ENCODE results near the gene DNAJA3.

DNAJA3 gene

DNA sequence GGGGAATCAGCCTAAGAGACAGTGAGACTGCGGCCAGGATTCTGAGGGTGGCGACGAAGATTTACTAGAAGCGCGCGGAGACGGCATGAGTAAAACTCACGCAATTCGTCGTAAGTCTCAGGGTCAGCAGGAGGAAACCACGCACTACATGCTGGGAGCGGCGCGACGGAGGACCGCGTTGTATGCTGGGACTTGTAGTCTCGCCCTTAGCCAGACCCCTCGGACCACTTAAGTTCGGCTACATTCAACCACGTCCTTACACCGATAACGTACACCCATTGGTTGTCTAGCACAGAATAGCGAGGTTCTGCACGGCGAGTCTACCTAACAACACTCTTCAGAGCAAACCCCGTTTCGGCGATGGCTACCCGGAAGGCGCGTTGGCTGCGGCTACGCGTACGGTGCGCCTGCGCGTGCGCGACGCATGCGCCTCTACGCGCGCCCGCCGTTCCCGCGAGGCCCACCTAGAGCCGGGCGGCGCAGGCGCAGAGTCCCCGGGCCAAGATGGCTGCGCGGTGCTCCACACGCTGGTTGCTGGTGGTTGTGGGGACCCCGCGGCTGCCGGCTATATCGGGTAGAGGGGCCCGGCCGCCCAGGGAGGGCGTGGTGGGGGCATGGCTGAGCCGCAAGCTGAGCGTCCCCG is at the start of gene DNAJA3:
Gene DNAJA3 (plus strand): TSS at position 491 of the 643 bp plus-strand sequence. CDS start 14 bp downstream, at position 505.
- TF ChIP-seq, protein P1, sequence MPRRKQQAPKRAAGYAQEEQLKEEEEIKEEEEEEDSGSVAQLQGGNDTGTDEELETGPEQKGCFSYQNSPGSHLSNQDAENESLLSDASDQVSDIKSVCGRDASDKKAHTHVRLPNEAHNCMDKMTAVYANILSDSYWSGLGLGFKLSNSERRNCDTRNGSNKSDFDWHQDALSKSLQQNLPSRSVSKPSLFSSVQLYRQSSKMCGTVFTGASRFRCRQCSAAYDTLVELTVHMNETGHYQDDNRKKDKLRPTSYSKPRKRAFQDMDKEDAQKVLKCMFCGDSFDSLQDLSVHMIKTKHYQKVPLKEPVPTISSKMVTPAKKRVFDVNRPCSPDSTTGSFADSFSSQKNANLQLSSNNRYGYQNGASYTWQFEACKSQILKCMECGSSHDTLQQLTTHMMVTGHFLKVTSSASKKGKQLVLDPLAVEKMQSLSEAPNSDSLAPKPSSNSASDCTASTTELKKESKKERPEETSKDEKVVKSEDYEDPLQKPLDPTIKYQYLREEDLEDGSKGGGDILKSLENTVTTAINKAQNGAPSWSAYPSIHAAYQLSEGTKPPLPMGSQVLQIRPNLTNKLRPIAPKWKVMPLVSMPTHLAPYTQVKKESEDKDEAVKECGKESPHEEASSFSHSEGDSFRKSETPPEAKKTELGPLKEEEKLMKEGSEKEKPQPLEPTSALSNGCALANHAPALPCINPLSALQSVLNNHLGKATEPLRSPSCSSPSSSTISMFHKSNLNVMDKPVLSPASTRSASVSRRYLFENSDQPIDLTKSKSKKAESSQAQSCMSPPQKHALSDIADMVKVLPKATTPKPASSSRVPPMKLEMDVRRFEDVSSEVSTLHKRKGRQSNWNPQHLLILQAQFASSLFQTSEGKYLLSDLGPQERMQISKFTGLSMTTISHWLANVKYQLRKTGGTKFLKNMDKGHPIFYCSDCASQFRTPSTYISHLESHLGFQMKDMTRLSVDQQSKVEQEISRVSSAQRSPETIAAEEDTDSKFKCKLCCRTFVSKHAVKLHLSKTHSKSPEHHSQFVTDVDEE (CRISPR knock-in tag; IDR thresholded peaks at IDR 0.05): 0 out of 2 replicates have a peak, but pooled peaks have one; percentile 43
- no peak for TF ChIP-seq PPARA (CRISPR knock-in tag; IDR thresholded peaks at IDR 0.05; ENCODE audit: borderline replicate concordance)
- peak; percentile 97 for ATAC-seq

DNA sequence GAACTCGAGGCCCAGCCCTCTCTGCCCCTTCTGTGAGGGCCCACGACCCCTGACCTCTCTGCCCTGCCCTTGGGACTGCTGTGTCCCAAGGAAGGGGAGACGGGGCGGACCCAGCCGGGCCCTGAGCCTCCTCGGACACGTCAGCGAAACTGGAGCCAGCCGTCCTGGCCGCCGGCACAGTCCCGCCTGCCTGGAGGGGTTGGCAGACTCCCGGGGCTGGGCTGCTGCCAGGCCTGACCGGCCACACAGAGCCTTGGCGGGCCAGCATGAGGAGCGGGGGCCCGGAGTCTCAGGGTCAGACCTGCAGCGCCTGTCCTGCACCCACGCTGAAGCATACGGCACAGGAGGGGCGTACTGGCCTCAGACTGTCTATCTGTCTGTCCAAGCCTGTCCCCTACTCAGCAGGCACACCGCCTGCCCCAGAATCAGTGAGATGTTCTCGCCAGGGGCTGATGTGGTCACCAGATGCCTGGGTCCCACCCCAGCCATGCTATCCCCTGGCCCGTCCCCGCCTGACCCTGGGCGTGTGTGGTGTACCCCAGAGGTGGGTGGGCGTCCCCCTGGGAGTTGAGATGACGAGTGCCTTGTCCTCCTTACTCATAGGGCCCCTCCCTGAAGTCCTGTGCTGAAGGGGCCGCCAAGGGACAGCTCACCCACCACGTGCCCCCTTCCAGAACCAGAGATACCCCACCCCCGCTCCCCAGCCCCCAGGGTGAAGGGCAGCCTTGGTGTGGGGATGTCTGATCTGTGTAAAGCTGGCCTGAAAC is 49.4 kb upstream of the DNAJA3 start:
- TF ChIP-seq ZFP3 (CRISPR knock-in tag; IDR thresholded peaks at IDR 0.05): 0 out of 2 replicates have a peak, but pooled peaks have one; percentile 17
- TF ChIP-seq, protein P2, sequence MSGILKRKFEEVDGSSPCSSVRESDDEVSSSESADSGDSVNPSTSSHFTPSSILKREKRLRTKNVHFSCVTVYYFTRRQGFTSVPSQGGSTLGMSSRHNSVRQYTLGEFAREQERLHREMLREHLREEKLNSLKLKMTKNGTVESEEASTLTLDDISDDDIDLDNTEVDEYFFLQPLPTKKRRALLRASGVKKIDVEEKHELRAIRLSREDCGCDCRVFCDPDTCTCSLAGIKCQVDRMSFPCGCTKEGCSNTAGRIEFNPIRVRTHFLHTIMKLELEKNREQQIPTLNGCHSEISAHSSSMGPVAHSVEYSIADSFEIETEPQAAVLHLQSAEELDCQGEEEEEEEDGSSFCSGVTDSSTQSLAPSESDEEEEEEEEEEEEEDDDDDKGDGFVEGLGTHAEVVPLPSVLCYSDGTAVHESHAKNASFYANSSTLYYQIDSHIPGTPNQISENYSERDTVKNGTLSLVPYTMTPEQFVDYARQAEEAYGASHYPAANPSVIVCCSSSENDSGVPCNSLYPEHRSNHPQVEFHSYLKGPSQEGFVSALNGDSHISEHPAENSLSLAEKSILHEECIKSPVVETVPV (CRISPR knock-in tag; IDR thresholded peaks at IDR 0.05): no peak
- peak; percentile 60 for ATAC-seq

DNA sequence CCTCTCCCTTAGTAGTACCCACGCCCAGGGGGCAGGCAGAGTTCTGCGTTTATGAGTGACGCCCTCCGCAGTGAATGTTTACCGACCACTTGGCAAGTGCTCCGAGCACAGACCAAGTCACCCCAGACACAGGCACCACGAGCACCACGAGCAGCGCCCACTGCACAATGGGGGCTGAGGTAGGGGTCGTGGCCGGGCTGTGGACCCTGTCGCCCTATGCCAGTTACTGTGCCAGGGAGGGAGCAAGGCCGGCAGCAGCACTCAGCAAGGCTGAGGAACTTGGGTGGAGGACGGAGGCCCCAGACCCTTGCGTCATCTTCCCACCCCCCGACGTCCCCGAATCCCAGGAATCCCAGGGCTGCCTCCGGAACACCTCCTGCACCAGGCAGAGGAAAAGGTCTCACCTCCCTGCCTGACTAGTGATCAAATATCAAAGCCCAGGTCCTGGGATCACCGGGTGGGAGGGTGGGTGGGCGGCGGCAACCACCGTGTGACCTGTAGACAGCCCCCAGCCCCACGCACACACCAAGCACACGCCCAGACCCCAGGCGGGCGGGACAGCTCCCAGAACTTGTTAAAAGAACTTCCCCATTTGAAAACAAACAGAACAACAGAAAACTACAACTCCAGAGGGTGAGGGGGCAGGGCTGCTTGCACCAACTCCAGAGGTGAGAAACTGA is 48.6 kb upstream of the DNAJA3 start:
- no peak for TF ChIP-seq ZNF565 (CRISPR knock-in tag; conservative IDR thresholded peaks at IDR 0.05; ENCODE audit: low read depth)
- no peak for TF ChIP-seq ARNTL (CRISPR knock-in tag; IDR thresholded peaks at IDR 0.05; ENCODE audit: borderline replicate concordance, low read depth)
- TF ChIP-seq BACH2 (CRISPR knock-in tag; IDR thresholded peaks at IDR 0.05; ENCODE audit: borderline replicate concordance): no peak
- TF ChIP-seq, protein P3, sequence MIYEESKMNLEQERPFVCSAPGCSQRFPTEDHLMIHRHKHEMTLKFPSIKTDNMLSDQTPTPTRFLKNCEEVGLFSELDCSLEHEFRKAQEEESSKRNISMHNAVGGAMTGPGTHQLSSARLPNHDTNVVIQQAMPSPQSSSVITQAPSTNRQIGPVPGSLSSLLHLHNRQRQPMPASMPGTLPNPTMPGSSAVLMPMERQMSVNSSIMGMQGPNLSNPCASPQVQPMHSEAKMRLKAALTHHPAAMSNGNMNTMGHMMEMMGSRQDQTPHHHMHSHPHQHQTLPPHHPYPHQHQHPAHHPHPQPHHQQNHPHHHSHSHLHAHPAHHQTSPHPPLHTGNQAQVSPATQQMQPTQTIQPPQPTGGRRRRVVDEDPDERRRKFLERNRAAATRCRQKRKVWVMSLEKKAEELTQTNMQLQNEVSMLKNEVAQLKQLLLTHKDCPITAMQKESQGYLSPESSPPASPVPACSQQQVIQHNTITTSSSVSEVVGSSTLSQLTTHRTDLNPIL (CRISPR knock-in tag; IDR thresholded peaks at IDR 0.05; ENCODE audit: low read depth): no peak
- TF ChIP-seq, protein P2 (CRISPR knock-in tag; IDR thresholded peaks at IDR 0.05): no peak
- TF ChIP-seq, protein P4, sequence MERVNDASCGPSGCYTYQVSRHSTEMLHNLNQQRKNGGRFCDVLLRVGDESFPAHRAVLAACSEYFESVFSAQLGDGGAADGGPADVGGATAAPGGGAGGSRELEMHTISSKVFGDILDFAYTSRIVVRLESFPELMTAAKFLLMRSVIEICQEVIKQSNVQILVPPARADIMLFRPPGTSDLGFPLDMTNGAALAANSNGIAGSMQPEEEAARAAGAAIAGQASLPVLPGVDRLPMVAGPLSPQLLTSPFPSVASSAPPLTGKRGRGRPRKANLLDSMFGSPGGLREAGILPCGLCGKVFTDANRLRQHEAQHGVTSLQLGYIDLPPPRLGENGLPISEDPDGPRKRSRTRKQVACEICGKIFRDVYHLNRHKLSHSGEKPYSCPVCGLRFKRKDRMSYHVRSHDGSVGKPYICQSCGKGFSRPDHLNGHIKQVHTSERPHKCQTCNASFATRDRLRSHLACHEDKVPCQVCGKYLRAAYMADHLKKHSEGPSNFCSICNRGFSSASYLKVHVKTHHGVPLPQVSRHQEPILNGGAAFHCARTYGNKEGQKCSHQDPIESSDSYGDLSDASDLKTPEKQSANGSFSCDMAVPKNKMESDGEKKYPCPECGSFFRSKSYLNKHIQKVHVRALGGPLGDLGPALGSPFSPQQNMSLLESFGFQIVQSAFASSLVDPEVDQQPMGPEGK (CRISPR knock-in tag; IDR thresholded peaks at IDR 0.05; ENCODE audit: borderline replicate concordance): no peak
- no peak for TF ChIP-seq ZC3H10 (CRISPR knock-in tag; IDR thresholded peaks at IDR 0.05)
- TF ChIP-seq OSR1 (CRISPR knock-in tag; IDR thresholded peaks at IDR 0.05): no peak
- no peak for TF ChIP-seq PPARA (CRISPR knock-in tag; IDR thresholded peaks at IDR 0.05; ENCODE audit: borderline replicate concordance)
- TF ChIP-seq, protein P1 (CRISPR knock-in tag; IDR thresholded peaks at IDR 0.05): no peak
- TF ChIP-seq TCF4 (CRISPR knock-in tag; IDR thresholded peaks at IDR 0.05; ENCODE audit: borderline replicate concordance): no peak
- no peak for TF ChIP-seq ESRRG (CRISPR knock-in tag; IDR thresholded peaks at IDR 0.05)
- TF ChIP-seq GLIS3 (CRISPR knock-in tag; IDR thresholded peaks at IDR 0.05): no peak
- TF ChIP-seq, protein P5, sequence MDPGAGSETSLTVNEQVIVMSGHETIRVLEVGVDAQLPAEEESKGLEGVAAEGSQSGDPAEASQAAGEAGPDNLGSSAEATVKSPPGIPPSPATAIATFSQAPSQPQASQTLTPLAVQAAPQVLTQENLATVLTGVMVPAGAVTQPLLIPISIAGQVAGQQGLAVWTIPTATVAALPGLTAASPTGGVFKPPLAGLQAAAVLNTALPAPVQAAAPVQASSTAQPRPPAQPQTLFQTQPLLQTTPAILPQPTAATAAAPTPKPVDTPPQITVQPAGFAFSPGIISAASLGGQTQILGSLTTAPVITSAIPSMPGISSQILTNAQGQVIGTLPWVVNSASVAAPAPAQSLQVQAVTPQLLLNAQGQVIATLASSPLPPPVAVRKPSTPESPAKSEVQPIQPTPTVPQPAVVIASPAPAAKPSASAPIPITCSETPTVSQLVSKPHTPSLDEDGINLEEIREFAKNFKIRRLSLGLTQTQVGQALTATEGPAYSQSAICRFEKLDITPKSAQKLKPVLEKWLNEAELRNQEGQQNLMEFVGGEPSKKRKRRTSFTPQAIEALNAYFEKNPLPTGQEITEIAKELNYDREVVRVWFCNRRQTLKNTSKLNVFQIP (CRISPR knock-in tag; IDR thresholded peaks at IDR 0.05; ENCODE audit: borderline replicate concordance, low read depth): no peak
- TF ChIP-seq TOX (CRISPR knock-in tag; IDR thresholded peaks at IDR 0.05; ENCODE audit: borderline replicate concordance): no peak
- ATAC-seq: no peak
